HFFc6 (cell line): ENCODE results near the gene ROPN1B. TPM values are rescaled to one million over a fixed set of nuclear protein-coding genes. Genes with fewer than 3 reads are reported as not detected.
A peak's percentile ranks its signal among the peaks of the same experiment; 100 is the strongest.
"Not testable (repeated sequence)": the region's sequence is repeated elsewhere in the genome, so short reads cannot be mapped to it uniquely, and the experiment has no call there.

Experiments used
- DNase-seq: peaks from one replicate; pipeline ENCODE4 v3.0.0-alpha.2; 2018
- H3K27ac Mint-ChIP-seq: 2 replicates; pipeline ENCODE4 v1.8.0; 2020; ENCODE audit warnings: mild to moderate bottlenecking, mixed read lengths
- H3K27me3 Mint-ChIP-seq: 2 replicates; pipeline ENCODE4 v1.8.0; 2021; ENCODE audit warnings: mild to moderate bottlenecking, moderate library complexity, mixed read lengths; ENCODE audit not compliant: insufficient read depth
- H3K36me3 Mint-ChIP-seq: 2 replicates; pipeline ENCODE4 v1.8.0; 2021; ENCODE audit warnings: low read depth, mixed read lengths
- H3K4me1 Mint-ChIP-seq: 2 replicates; pipeline ENCODE4 v1.8.0; 2020; ENCODE audit warnings: low read depth, mixed read lengths
- H3K4me3 Mint-ChIP-seq: 2 replicates; pipeline ENCODE4 v1.8.0; 2020; ENCODE audit warnings: mild to moderate bottlenecking, moderate library complexity, mixed read lengths
- H3K9me3 Mint-ChIP-seq: 2 replicates; pipeline ENCODE4 v1.8.0; 2020; ENCODE audit warnings: mild to moderate bottlenecking, mixed read lengths
- long read RNA-seq: library from polyadenylated mRNA; unstranded; transcript quantifications from one replicate; pipeline ENCODE4 v2.0.0, GENCODE V29; 2019
- total RNA-seq, 6 experiments: library from RNA; stranded (reverse); fragmentation: NEBNext Ultra II Directional; extraction: Animal tissue kit (Norgen Biotek cat#: 25700); gene quantifications; 2 replicates in 1 of 6; 3 replicates in 5 of 6; pipeline ENCODE4 v1.2.3, GENCODE V29; 2021
- TF ChIP-seq, protein P1 (sequence below): fragments of 200-600 bp; sonication (generic); IDR thresholded peaks from 2 replicates; pipeline ENCODE4 v1.5.0; 2021; ENCODE audit warnings: antibody characterized with exemption, mild to moderate bottlenecking

ROPN1B gene
- total RNA-seq: not detected
- long read RNA-seq: 0 reads

DNA sequence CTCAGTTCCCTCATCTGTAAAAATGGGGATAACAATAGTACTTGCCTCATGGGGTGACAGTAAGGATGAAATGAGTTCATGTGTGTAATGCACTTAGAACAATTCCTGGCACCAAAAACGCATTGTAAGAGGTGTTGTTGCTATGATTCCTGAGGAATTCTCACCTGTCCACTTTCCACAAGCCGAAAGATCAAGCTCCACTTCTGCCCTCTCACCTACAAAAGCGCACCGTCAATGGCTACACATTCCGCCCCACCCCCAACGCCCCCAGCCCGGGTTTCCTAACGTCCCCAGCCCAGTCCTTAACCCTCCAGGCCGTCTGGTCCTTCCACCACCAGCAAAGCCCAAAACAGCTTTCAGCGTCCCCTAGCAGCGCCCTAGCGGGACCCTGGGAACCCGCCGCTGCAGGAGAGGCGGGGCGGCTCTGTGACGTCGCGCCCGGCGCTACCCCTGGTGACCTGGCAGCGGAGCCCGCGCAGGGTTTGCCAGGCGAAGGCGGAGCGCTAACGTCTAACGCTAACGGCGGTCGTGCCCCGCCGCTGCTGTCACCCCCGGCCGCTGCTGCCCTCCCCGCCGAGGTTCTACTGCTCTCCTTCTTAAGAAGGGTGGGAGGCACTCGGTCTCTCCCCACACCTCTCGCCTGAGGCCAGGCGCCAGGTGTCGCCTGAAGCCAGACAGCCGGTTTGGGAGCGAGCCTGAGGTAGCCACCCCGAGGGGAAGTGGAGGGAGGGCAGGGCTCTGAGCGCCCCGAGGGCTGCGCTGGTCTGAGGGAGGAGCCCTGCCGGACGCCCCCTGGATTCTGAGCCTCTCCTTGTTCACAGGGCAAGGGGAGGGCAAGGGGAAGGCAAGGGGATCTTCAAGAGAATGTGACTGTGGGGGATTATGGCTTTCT lies at the start of gene ROPN1B:
ROPN1B (plus strand) TSS at position 478 of the 892 bp plus-strand sequence. CDS start 2,877 bp downstream, outside the sequence.
- not testable (repeated sequence) for H3K36me3 Mint-ChIP-seq, H3K4me3 Mint-ChIP-seq, DNase-seq, H3K9me3 Mint-ChIP-seq, H3K27ac Mint-ChIP-seq
- peaks cover 20% of the 10 kb centered on the region for H3K27me3 Mint-ChIP-seq
- peaks cover 10% of the 10 kb centered on the region; the same call in 1 of the 2 replicates for H3K4me1 Mint-ChIP-seq

DNA sequence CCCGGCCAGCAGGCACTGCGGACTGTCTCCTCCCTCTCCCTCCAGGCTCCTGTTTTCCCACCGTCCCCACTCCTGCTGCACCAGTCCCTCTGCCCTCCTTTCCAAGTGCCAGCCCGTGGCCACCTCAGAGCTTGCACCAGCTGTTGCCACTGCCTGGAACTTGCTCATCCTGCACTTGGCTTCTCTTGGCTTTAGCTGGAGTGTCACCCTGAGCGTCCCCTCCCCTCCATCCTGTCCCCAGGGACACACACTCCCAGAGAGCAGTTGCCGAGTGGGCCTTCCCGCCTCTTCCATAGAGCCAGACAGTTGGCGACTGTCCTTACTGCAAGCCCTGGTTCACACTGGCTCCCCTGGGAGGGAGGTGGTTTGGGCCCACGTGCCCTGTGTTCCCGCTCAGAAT lies 48.8 kb upstream of the ROPN1B start:
- H3K27ac Mint-ChIP-seq, H3K9me3 Mint-ChIP-seq, H3K4me3 Mint-ChIP-seq, H3K36me3 Mint-ChIP-seq, DNase-seq, H3K27me3 Mint-ChIP-seq: not testable (repeated sequence)
- H3K4me1 Mint-ChIP-seq: peaks cover 40% of the 10 kb centered on the region

DNA sequence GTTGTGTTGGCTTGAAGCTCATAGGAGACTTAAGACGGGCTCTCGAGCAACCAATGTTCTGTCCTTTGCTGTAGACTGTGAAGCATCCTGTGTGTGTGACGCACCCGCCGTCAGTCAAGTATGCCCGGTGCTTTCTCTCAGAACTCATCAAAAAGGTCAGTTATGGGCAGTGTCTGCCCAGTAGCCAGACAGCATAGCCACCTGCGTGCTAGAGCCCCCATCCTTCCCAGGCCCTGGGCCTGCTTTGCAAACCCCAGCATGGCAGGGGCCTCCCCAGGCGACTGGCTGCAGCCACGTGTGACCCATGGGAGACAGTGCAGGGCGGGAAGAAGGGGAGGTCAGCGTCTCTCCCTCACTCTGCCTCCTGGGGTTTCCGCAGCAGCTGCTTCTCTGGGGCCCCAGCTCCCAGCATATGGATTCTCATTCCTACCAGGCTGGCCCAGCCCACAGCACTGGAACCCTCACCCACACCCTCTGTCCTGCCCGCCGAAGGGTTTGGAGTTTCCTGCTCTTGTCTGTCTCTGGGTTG lies 48.2 kb upstream of the ROPN1B start:
- H3K27ac Mint-ChIP-seq, H3K36me3 Mint-ChIP-seq, DNase-seq, H3K27me3 Mint-ChIP-seq, H3K4me3 Mint-ChIP-seq, H3K9me3 Mint-ChIP-seq: not testable (repeated sequence)
- peaks cover 40% of the 10 kb centered on the region for H3K4me1 Mint-ChIP-seq

DNA sequence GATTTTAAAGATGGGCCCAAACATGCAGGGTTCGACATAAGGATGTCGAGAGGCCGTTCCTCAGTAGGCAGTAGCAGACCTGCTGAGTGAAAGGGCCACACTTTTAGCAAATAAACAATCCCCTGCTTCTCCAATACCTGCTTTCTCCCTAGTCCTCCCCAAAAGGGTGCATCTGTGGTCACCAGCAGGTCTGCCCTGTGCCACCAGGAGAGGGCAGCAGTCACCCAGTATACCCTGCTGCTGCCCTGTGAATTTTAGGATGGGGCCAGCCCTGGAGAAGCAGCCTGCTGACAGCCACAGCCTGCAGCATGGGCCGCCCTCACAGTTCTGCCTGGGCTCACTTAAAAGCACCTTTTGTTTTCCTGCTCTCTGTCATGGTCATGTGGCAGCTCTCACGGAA lies 47.3 kb upstream of the ROPN1B start:
- peak overlapping the region; percentile 42; the same call in 1 of the 2 replicates for H3K27ac Mint-ChIP-seq
- TF ChIP-seq, protein P1, sequence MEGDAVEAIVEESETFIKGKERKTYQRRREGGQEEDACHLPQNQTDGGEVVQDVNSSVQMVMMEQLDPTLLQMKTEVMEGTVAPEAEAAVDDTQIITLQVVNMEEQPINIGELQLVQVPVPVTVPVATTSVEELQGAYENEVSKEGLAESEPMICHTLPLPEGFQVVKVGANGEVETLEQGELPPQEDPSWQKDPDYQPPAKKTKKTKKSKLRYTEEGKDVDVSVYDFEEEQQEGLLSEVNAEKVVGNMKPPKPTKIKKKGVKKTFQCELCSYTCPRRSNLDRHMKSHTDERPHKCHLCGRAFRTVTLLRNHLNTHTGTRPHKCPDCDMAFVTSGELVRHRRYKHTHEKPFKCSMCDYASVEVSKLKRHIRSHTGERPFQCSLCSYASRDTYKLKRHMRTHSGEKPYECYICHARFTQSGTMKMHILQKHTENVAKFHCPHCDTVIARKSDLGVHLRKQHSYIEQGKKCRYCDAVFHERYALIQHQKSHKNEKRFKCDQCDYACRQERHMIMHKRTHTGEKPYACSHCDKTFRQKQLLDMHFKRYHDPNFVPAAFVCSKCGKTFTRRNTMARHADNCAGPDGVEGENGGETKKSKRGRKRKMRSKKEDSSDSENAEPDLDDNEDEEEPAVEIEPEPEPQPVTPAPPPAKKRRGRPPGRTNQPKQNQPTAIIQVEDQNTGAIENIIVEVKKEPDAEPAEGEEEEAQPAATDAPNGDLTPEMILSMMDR: peak; percentile 85

DNA sequence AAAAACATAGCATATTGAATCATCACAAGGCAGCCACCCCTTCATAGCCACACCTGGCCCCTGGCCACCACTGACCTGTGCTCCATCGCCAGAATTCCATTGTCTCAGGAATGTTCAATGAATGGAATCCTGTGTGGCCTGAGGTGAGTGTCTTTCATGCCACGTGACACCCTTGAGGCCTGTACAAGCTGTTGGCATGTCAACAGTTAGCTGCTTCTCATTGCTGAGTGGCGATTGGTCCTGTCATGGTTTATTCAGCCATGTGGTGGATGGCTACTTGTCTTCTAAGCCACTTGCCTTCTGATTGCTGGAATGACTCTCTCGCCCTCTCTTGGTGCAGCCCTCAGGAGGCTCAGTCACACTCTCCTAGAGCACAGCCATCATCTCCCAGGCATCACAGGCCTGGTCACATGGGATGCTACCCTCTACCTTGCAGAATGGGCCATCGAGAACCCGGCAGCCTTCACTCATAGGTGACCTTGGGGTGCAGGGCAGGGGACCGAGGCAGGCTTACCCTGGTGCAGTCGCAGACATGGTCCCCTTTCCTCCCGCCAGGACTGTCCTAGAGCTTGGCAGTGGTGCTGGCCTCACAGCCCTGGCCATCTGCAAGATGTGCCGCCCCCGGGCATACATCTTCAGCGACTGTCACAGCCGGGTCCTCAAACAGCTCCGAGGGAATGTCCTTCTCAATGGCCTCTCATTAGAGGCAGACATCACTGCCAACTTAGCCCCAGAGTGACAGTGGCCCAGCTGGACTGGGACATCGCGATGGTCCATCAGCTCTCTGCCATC lies 45.5 kb upstream of the ROPN1B start:
- H3K4me3 Mint-ChIP-seq, H3K36me3 Mint-ChIP-seq, H3K27me3 Mint-ChIP-seq, H3K9me3 Mint-ChIP-seq: not testable (repeated sequence)
- DNase-seq: peak; percentile 70
- TF ChIP-seq, protein P1: 0 out of 2 replicates have a peak, but pooled peaks have one; percentile 5
- Mint-ChIP-seq H3K4me1 (peaks cover 27% of the 10 kb centered on the region), H3K27ac (peak overlapping the region; percentile 62; the same call in 1 of the 2 replicates)

More for the DNA sequence above, 47.3 kb upstream of the ROPN1B start:
- not testable (repeated sequence) for H3K9me3 Mint-ChIP-seq, H3K27me3 Mint-ChIP-seq, H3K4me3 Mint-ChIP-seq, H3K36me3 Mint-ChIP-seq
- peak; percentile 59 for DNase-seq
- H3K4me1 Mint-ChIP-seq: peaks cover 40% of the 10 kb centered on the region

DNA sequence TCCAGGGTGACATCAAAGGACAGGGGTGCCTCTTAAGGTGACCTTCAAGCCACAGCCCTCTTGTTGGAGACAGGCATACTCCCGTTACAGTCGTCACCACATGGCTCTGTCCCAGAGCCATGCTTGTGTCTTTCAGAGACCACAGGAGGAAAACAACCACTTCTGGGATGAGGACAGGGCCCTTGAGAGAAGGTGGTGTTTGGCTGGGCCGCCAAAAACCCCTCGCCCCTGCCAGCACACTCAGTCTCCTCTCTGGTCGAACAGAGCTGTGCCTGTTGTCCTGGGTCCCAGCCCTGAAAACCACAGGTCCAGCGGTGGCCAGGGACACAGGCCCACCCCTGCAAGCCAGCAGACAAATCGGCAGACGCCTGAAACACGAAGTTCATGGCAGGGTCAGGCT lies 44.7 kb upstream of the ROPN1B start:
- H3K9me3 Mint-ChIP-seq, DNase-seq, H3K27ac Mint-ChIP-seq, H3K27me3 Mint-ChIP-seq, H3K36me3 Mint-ChIP-seq, H3K4me3 Mint-ChIP-seq: not testable (repeated sequence)
- H3K4me1 Mint-ChIP-seq: peaks cover 23% of the 10 kb centered on the region

DNA sequence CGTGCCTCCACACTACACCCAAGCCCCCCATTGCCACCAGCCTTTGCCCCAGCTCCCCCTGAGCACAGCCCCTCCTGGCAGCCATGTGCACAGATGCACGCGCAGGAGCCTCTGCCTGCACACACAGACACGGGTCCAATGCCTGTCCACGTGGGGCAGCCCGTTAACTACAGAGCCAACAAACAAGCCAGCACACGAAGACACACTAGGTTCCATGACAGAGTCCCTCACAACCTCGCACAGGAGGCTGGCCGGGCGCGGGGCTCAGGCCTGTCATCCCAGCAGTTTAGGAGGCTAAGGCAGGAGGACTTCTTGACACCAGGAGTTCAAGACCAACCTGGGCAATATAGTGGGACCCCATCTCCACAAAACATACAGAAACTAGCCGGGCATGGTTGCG lies 43.3 kb upstream of the ROPN1B start:
- H3K9me3 Mint-ChIP-seq, H3K27me3 Mint-ChIP-seq, DNase-seq, H3K4me3 Mint-ChIP-seq, H3K36me3 Mint-ChIP-seq, H3K27ac Mint-ChIP-seq: not testable (repeated sequence)
- peaks cover 29% of the 10 kb centered on the region for H3K4me1 Mint-ChIP-seq
